ENCODE results near the gene SMOC2.

DNA sequence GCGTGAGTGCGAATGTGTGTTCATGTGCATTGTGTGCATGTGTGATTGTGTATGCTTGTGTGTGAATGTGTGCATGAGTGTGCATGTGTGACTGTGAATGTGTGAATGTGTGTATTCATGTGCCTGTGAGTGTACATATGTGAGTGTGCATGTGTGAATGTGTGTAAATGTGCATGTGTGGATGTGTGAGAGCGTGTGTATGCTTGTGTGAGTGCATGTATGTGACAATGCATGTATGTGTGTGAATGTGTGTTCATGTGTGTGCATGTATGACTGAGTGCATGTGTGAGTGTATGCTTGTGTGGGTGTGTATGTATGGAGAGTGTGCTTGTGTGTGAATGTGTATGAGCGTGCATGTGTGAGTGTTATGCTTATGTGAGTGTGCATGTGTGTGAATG is 77.4 kb downstream of the SMOC2 start:
- TF ChIP-seq, protein P1, sequence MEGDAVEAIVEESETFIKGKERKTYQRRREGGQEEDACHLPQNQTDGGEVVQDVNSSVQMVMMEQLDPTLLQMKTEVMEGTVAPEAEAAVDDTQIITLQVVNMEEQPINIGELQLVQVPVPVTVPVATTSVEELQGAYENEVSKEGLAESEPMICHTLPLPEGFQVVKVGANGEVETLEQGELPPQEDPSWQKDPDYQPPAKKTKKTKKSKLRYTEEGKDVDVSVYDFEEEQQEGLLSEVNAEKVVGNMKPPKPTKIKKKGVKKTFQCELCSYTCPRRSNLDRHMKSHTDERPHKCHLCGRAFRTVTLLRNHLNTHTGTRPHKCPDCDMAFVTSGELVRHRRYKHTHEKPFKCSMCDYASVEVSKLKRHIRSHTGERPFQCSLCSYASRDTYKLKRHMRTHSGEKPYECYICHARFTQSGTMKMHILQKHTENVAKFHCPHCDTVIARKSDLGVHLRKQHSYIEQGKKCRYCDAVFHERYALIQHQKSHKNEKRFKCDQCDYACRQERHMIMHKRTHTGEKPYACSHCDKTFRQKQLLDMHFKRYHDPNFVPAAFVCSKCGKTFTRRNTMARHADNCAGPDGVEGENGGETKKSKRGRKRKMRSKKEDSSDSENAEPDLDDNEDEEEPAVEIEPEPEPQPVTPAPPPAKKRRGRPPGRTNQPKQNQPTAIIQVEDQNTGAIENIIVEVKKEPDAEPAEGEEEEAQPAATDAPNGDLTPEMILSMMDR (tag by site-specific recombination; IDR thresholded peaks at IDR 0.05) = no peak
- TF ChIP-seq ZNF792 (tag by site-specific recombination; IDR thresholded peaks at IDR 0.05) (no peak), GLIS1 (tag by site-specific recombination; IDR thresholded peaks at IDR 0.05) (no peak), ZNF214 (tag by site-specific recombination; IDR thresholded peaks at IDR 0.05; ENCODE audit: borderline replicate concordance) (no peak), ZNF621 (tag by site-specific recombination; IDR thresholded peaks at IDR 0.05) (no peak), TRIM28 (IDR thresholded peaks at IDR 0.05; ENCODE audit: borderline replicate concordance, low read length) (no peak), ZNF248 (tag by site-specific recombination; IDR thresholded peaks at IDR 0.05) (no peak), ZIC2 (tag by site-specific recombination; IDR thresholded peaks at IDR 0.05) (no peak), SP2 (tag by site-specific recombination; IDR thresholded peaks at IDR 0.05) (no peak)
- TF ChIP-seq, protein P2, sequence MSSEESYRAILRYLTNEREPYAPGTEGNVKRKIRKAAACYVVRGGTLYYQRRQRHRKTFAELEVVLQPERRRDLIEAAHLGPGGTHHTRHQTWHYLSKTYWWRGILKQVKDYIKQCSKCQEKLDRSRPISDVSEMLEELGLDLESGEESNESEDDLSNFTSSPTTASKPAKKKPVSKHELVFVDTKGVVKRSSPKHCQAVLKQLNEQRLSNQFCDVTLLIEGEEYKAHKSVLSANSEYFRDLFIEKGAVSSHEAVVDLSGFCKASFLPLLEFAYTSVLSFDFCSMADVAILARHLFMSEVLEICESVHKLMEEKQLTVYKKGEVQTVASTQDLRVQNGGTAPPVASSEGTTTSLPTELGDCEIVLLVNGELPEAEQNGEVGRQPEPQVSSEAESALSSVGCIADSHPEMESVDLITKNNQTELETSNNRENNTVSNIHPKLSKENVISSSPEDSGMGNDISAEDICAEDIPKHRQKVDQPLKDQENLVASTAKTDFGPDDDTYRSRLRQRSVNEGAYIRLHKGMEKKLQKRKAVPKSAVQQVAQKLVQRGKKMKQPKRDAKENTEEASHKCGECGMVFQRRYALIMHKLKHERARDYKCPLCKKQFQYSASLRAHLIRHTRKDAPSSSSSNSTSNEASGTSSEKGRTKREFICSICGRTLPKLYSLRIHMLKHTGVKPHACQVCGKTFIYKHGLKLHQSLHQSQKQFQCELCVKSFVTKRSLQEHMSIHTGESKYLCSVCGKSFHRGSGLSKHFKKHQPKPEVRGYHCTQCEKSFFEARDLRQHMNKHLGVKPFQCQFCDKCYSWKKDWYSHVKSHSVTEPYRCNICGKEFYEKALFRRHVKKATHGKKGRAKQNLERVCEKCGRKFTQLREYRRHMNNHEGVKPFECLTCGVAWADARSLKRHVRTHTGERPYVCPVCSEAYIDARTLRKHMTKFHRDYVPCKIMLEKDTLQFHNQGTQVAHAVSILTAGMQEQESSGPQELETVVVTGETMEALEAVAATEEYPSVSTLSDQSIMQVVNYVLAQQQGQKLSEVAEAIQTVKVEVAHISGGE (tag by site-specific recombination; conservative IDR thresholded peaks at IDR 0.05; ENCODE audit: low read depth) = no peak
- TF ChIP-seq, protein P3, sequence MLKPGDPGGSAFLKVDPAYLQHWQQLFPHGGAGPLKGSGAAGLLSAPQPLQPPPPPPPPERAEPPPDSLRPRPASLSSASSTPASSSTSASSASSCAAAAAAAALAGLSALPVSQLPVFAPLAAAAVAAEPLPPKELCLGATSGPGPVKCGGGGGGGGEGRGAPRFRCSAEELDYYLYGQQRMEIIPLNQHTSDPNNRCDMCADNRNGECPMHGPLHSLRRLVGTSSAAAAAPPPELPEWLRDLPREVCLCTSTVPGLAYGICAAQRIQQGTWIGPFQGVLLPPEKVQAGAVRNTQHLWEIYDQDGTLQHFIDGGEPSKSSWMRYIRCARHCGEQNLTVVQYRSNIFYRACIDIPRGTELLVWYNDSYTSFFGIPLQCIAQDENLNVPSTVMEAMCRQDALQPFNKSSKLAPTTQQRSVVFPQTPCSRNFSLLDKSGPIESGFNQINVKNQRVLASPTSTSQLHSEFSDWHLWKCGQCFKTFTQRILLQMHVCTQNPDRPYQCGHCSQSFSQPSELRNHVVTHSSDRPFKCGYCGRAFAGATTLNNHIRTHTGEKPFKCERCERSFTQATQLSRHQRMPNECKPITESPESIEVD (tag by site-specific recombination; IDR thresholded peaks at IDR 0.05) = no peak
- TF ChIP-seq, protein P4, sequence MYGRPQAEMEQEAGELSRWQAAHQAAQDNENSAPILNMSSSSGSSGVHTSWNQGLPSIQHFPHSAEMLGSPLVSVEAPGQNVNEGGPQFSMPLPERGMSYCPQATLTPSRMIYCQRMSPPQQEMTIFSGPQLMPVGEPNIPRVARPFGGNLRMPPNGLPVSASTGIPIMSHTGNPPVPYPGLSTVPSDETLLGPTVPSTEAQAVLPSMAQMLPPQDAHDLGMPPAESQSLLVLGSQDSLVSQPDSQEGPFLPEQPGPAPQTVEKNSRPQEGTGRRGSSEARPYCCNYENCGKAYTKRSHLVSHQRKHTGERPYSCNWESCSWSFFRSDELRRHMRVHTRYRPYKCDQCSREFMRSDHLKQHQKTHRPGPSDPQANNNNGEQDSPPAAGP (tag by site-specific recombination; IDR thresholded peaks at IDR 0.05) = no peak
- TF ChIP-seq, protein P5, sequence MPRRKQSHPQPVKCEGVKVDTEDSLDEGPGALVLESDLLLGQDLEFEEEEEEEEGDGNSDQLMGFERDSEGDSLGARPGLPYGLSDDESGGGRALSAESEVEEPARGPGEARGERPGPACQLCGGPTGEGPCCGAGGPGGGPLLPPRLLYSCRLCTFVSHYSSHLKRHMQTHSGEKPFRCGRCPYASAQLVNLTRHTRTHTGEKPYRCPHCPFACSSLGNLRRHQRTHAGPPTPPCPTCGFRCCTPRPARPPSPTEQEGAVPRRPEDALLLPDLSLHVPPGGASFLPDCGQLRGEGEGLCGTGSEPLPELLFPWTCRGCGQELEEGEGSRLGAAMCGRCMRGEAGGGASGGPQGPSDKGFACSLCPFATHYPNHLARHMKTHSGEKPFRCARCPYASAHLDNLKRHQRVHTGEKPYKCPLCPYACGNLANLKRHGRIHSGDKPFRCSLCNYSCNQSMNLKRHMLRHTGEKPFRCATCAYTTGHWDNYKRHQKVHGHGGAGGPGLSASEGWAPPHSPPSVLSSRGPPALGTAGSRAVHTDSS (tag by site-specific recombination; IDR thresholded peaks at IDR 0.05) = no peak

Measured in HEK293 (cell line).